NCI-H1048 (cell line): Measurements from ENCODE around the gene NFKBIL1.
"Not testable (repeated sequence)": the region's sequence is repeated elsewhere in the genome, so short reads cannot be mapped to it uniquely, and the experiment has no call there.

Source experiments
- DNase-seq: peaks from one replicate; lab custom pipeline; 2025; lab: John Stamatoyannopoulos, UW

NFKBIL1 gene

DNA sequence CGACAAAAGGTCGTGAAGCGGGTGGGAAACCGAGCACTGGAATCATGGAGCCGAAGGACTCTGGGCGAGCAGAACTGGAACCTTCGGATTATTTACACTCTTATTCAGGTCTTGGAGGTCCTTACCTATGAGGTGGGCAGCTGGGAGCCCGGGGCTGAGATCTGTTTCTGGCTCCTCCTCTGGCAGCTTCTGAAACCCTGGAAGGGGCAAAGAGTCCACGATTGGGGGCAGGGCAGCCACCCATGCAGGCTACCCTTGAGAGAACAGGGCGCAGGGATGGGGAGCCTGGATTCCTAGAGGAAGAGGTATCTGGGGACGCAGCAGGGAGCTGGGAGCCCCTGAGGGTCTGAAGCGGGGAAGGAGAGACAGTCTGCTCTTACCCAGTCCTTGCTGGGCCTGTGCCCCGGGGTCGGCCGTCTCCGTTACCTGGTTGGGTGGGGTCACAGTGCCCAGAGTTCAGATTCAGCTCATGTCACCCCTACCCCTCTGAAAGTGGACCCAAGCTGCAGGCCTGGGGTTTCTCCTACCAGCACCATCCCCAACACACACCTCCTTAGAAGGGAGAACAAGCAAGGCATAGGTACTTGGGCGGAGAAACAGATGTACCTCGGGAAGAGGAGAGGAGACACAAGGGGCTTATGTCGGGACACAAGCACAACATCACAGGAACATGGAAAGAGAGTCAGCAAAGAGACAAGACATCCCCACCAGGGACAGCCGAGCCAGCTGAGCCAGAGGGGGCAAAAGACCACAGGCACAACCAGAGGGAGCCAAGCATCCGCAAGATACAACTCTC, 34.2 kb downstream of the NFKBIL1 start:
- no peak for DNase-seq

DNA sequence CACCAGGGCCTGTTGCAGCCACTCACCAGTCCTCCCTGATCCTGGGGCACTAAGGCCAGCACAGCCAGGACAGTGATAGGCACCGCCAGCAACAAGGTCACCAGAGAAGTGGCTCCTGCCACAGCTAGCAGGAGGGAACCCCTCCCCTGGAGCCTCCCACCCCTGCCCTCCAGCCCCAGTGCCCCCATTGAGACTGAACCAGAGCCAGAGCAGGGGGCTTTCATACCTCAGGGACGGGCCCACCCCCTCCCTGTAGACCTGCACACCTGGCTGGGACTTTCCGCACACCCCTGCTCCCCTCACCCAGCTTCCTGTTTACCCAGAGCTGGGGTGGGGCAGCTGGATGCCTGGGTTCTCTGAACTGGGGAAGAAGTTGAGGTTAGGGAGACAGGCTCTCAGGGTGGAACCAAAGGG, 34.8 kb downstream of the NFKBIL1 start, which contains the start of gene LTB:
Gene LTB (minus strand): TSS at position 195 of the 414 bp plus-strand sequence. CDS start 7 bp downstream, at position 188.
- DNase-seq = no peak

DNA sequence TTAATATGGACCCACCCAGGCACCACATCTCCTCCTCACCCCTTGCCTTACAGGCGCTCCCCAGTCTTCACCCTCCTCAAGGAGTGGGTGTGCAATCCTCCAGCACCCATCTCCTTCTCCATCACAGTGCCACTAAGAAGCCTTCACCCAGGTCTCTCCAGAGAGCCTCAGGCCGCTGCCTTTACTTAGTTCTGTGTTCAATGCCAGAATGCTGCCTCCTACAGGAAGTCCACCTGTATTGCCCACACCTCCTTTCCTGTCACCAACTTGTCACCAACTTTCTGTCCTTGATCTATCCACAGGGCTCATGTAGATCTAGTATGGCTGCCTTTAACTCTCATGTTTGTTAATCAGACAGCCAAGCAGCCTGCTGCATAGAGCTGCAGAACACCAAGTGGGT, 38.1 kb downstream of the NFKBIL1 start:
- DNase-seq = no peak

DNA sequence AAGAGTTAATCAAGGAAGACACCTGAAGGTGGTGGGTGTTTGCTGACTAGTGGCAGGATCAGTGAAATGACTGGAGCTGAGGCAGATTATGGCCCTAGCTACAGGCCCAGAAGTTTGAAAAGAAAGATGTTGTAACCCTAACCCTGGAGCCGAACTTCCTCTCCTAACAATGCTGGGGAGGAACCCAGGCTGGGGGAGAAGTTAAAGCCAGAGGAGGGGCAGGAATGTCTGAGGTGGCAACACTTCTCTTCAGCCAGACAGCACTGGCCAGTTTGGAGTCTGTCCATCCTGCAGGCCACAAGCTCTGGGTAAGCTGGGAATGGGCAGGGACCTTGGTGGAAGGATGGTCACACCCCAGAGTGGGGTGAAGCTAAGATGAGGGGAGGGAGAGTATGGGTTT, 38.6 kb downstream of the NFKBIL1 start, which contains the start of gene LST1:
Gene LST1 (plus strand): TSS at position 270 of the 400 bp plus-strand sequence. CDS start 1,023 bp downstream, outside the sequence.
- no peak for DNase-seq

DNA sequence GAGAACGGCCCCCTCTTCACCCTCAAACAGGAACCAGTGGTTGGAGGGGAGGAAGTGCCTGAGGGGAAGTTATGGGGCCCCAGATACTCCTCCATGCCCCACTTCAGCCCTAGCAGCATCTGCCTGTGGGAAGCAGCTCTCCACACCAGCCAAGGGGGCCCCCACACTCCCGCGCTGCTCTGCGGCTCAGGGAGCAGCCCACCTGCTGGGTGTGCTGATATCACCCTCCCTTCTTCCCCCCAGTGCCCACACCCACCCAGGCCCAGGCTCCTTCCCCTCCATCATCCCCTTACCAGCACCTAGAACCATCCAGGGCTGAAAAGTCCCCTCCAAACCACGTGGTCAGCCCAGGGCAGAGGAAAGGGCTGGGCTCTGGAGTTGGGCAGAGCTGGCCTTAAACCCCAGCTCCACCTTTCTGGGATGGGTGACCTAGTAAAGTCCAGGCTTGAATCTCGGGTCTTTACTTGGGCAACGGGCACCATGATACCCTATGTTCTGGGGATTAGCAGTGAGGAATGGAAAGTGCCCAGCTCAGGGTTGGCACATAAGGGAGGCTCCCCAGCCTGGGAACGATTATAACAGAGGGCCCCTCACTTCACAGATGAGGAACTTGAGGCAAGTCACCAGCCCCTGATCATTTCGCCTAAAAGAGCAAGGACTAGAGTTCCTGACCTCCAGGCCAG, 39.3 kb downstream of the NFKBIL1 start:
- DNase-seq = no peak

DNA sequence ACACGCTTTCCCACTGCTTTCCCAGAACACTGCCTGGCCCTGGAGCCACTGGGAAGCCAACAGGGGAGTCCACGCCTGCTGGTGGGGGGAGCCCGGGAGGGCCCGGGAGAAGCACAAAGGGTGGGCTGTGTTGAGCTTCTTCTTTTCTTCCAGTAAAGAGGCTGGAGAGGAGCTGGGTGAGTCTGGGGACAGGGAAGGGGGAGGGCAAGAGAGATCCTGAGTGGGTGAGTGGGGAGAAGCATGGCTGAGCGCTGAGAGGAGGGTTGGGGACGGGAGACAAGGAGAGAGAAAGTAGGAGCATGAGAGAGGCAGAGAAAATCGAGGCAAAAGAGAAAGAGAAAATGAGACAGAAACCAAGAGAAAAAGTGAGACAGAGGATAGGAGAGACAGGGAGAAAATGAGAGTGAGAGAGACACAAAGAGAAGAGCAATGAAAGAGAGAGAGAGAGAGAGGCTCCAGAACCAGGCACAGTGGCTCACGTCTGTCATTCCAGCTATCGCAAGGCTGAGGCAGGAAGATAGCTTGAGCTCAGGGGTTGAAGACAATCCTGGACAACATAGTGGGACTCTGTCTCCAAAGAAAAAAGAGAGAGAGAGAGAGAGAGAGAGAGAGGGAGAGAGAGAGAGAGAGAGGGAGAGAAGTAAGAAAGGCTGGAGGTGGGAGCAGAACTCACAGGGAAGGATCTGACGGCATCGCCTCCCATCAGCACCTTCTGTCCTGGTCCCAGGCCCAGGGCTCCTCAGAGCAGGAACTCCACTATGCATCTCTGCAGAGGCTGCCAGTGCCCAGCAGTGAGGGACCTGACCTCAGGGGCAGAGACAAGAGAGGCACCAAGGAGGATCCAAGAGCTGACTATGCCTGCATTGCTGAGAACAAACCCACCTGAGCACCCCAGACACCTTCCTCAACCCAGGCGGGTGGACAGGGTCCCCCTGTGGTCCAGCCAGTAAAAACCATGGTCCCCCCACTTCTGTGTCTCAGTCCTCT, 40.7 kb downstream of the NFKBIL1 start:
- no peak for DNase-seq

DNA sequence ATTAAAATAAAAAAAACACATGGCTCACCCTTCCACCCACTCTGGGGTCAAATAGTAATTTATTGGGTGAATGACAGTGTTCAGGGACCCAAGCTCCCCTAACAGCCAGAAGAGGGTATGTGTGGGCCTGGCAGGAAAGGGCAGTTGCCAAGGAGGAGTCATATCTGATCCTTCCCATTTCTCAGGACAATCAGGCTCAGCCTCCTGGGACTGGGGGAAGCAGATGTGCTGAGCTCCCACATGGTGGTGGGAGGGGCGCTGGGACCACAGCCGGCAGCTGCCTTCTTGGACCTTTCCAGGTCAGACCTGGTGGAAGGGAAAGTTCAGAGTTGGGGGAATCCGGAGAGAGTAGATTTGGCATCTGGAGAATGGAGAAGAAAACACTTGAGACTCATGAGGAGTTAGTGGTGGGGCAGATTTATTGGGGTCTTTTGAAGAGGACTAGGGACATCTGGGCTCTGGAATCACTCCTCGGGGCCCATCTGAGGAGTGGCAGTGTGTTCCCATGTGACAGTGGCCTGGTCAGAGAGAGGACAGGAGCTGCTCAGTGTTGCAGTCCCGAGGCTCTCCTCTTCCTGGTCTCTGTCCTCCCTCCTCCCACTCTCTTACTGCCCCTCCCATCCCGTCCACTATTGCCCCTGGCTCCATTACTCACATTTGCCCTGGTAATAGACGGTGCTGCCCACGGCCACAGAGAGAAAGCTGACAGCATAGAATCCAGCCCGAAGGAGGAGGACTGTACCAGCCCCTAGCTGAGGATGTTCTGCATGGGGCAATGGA, 41.7 kb downstream of the NFKBIL1 start:
- DNase-seq = no peak

DNA sequence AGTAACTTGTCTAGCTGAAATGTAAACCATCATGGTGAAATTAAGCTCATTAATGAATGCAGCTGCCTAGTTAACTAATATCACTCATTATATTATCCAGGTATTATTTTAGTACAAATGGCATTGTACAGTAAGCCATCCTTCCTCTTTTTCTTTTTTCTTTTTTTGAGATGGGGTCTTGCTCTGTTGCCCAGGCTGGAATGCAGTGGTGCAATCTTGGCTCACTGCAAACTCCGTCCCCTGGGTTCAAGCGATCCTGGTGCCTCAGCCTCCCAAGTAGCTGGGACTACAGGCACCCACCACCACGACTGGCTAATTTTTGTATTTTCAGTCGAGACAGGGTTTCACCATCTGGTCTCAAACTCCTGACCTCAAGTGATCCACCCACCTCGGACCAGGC, 43.3 kb downstream of the NFKBIL1 start:
- DNase-seq = not testable (repeated sequence)

DNA sequence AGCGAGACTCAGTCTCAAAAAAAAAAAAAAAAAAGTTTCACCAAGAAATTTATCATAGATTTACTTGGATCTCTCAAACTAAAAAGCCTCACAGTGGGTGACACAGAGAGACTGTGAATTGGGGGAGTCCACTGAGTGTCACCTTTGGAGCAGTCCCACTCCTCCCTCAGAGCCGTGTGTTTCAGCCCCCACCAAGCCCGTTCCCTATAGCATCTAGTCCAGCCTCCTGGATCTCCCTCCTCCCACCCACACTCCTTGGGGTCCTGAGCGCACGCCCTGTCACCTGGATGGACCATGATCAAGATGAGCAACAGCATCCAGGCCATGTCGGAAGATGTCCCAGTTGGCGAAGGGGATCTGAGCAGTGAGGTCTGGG, 45.0 kb downstream of the NFKBIL1 start:
- DNase-seq = no peak

DNA sequence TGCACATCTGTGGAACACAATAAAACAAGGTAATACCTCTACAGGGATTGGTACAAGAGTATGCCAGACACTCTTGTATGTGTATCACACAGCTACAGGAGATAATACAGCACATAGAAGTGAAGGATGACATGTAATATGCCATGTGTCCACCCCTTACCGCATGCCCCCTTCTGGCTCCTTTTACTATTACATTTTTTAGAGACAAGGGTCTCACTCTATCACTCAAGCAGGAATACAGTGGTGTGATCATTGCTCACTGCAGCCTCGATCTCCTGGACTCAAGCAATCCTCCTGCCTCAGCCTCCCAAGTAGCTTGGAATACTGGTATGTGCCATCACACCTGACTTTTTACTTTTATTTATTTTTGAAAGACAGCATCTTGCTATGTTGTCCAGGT, 49.6 kb downstream of the NFKBIL1 start:
- DNase-seq = no peak

DNA sequence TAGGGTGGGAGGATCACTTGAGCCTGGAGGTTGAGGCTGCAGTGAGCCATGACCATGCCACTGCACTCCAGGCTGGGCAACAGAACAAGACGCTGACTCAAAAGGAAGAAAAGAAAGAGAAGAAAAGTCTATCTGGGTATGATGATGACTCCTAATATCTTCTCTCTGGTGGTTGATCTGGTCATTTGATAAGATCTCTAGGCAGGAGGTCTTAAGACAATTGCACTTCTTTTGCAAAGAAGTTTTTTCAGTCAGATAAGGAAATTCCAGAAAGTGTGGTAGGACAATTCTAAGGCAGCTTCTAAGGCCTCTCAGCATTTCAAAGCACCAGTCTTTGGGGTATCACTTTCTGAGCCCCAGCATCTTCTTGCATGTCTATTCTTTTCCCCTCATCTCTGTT, 59.9 kb downstream of the NFKBIL1 start:
- DNase-seq = no peak
